ENCODE data around the gene MYH11.

The MYH11 gene

GRCh38 chr16:15742716-15743115 is 114.1 kb downstream of the MYH11 start:
- no peak for TF ChIP-seq CTCF (IDR thresholded peaks at IDR 0.05; ENCODE audit: control extremely low read depth, extremely low read depth, low read depth, missing control alignments)
- DNase-seq (ENCODE audit: extremely low spot score): no peak
- CTCF ChIA-PET: interaction anchor here (4.5 kb wide), 1 partner anchor 13 kb away, joined by 17 read pairs; no protein-coding TSS in a partner anchor
- POLR2A ChIA-PET: no interaction called here

GRCh38 chr16:15741207-15741871 is 115.5 kb downstream of the MYH11 start:
- CTCF ChIA-PET: interaction anchor here (0.7 kb wide), 1 partner anchor 24 kb away, joined by 4 read pairs; no protein-coding TSS in a partner anchor
- no peak for DNase-seq (ENCODE audit: extremely low spot score)
- POLR2A ChIA-PET: no interaction called here
- TF ChIP-seq CTCF (IDR thresholded peaks at IDR 0.05; ENCODE audit: control extremely low read depth, extremely low read depth, low read depth, missing control alignments): no peak

GRCh38 chr16:15739950-15740349 is 116.9 kb downstream of the MYH11 start:
- POLR2A ChIA-PET: no interaction called here
- CTCF ChIA-PET: no interaction called here
- DNase-seq (ENCODE audit: extremely low spot score): no peak

GRCh38 chr16:15739464-15739863 is 117.4 kb downstream of the MYH11 start:
- DNase-seq (ENCODE audit: extremely low spot score): no peak
- POLR2A ChIA-PET: interaction anchor here (0.7 kb wide), 1 partner anchor 17 kb away, joined by 3 read pairs; no protein-coding TSS in a partner anchor
- no peak for TF ChIP-seq CTCF (IDR thresholded peaks at IDR 0.05; ENCODE audit: control extremely low read depth, extremely low read depth, low read depth, missing control alignments)
- CTCF ChIA-PET: interaction anchor here (1.5 kb wide), 1 partner anchor 12 kb away, joined by 4 read pairs; no protein-coding TSS in a partner anchor

More at GRCh38 chr16:15739950-15740349, 116.9 kb downstream of the MYH11 start:
- TF ChIP-seq CTCF (IDR thresholded peaks at IDR 0.05; ENCODE audit: control extremely low read depth, extremely low read depth, low read depth, missing control alignments): no peak

- DNase-seq (ENCODE audit: extremely low spot score): no peak
- TF ChIP-seq CTCF (IDR thresholded peaks at IDR 0.05; ENCODE audit: control extremely low read depth, extremely low read depth, low read depth, missing control alignments): no peak
- CTCF ChIA-PET: interaction anchor here (0.7 kb wide), 1 partner anchor 18 kb away, joined by 3 read pairs; no protein-coding TSS in a partner anchor
- POLR2A ChIA-PET: no interaction called here
Observed at GRCh38 chr16:15737140-15737644, 119.6 kb downstream of the MYH11 start.

GRCh38 chr16:15736529-15736928 is 120.3 kb downstream of the MYH11 start:
- DNase-seq (ENCODE audit: extremely low spot score): no peak
- CTCF ChIA-PET: no interaction called here
- TF ChIP-seq CTCF (IDR thresholded peaks at IDR 0.05; ENCODE audit: control extremely low read depth, extremely low read depth, low read depth, missing control alignments): no peak
- POLR2A ChIA-PET: no interaction called here
